ENCODE results near the gene KANSL1.

- TF ChIP-seq, protein P1, sequence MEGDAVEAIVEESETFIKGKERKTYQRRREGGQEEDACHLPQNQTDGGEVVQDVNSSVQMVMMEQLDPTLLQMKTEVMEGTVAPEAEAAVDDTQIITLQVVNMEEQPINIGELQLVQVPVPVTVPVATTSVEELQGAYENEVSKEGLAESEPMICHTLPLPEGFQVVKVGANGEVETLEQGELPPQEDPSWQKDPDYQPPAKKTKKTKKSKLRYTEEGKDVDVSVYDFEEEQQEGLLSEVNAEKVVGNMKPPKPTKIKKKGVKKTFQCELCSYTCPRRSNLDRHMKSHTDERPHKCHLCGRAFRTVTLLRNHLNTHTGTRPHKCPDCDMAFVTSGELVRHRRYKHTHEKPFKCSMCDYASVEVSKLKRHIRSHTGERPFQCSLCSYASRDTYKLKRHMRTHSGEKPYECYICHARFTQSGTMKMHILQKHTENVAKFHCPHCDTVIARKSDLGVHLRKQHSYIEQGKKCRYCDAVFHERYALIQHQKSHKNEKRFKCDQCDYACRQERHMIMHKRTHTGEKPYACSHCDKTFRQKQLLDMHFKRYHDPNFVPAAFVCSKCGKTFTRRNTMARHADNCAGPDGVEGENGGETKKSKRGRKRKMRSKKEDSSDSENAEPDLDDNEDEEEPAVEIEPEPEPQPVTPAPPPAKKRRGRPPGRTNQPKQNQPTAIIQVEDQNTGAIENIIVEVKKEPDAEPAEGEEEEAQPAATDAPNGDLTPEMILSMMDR (conservative IDR thresholded peaks at IDR 0.05 in 1 of 2, IDR thresholded peaks at IDR 0.05 in 1 of 2; ENCODE audit: low read depth in 1 of 2, low read length in 2 of 2): no peak
- TF ChIP-seq EZH2 (IDR thresholded peaks at IDR 0.05; ENCODE audit: low read length, missing control alignments): no peak
Observed at GRCh38 chr17:46011711-46012505, 181.3 kb downstream of the KANSL1 start.

Data from fibroblast of lung (primary cell).